Neuronal stem cell (in vitro differentiated cells): ENCODE measurements around the gene RASA2.

ENCODE experiments used
- DNase-seq: peaks from one replicate; pipeline ENCODE4 v3.0.0-alpha.2; 2013; ENCODE audit warnings: low spot score
- H2AFZ ChIP-seq: one replicate; pipeline ENCODE4 v1.6.1; 2013; ENCODE audit warnings: mild to moderate bottlenecking, low read length, inconsistent platforms
- H2AK5ac ChIP-seq: 2 replicates; pipeline ENCODE4 v1.6.1; 2013; ENCODE audit warnings: low read depth, mild to moderate bottlenecking, inconsistent platforms, low read length, moderate library complexity, mixed read lengths
- H2BK120ac ChIP-seq: 2 replicates; pipeline ENCODE4 v1.6.1; 2013; ENCODE audit warnings: low read depth, mild to moderate bottlenecking, inconsistent platforms, low read length, moderate library complexity, mixed read lengths
- H2BK12ac ChIP-seq: one replicate; pipeline ENCODE4 v1.6.1; 2013; ENCODE audit warnings: low read length, inconsistent platforms
- H2BK15ac ChIP-seq: 2 replicates; pipeline ENCODE4 v1.6.1; 2013; ENCODE audit warnings: mild to moderate bottlenecking, low read length, inconsistent platforms, mixed read lengths
- H2BK5ac ChIP-seq: one replicate; pipeline ENCODE4 v1.6.1; 2013; ENCODE audit warnings: inconsistent platforms, mild to moderate bottlenecking, low read length, moderate library complexity
- H3K14ac ChIP-seq: one replicate; pipeline ENCODE4 v1.6.1; 2013; ENCODE audit warnings: low read length, inconsistent platforms
- H3K18ac ChIP-seq: 2 replicates; pipeline ENCODE4 v1.6.1; 2013; ENCODE audit warnings: low read length, inconsistent platforms
- H3K23ac ChIP-seq: 2 replicates; pipeline ENCODE4 v1.6.1; 2013; ENCODE audit warnings: low read depth, mild to moderate bottlenecking, mixed read lengths, low read length, inconsistent platforms; ENCODE audit not compliant: poor library complexity
- H3K27ac ChIP-seq: replicated peaks from 3 replicates; pipeline ENCODE4 v1.5.1; 2013; ENCODE audit warnings: low read length, inconsistent platforms
- H3K27me3 ChIP-seq, 3 experiments: 2 replicates each; pipeline ENCODE4 v1.6.1; 2013; ENCODE audit warnings: low read length in 3 of 3, mild to moderate bottlenecking in 2 of 3, inconsistent platforms in 1 of 3, low read depth in 1 of 3, mixed read lengths in 1 of 3, moderate library complexity in 1 of 3; ENCODE audit not compliant: control insufficient read depth in 3 of 3, insufficient read depth in 3 of 3
- H3K36me3 ChIP-seq, 2 donors: replicated peaks in 1 of 2; 2 replicates each; pipeline ENCODE4 v1.6.1; 2013; ENCODE audit warnings: low read length in 2 of 2; ENCODE audit not compliant: control insufficient read depth in 2 of 2, insufficient read depth in 2 of 2
- H3K4ac ChIP-seq: 2 replicates; pipeline ENCODE4 v1.6.1; 2013; ENCODE audit warnings: inconsistent platforms, mild to moderate bottlenecking, low read length, moderate library complexity
- H3K4me1 ChIP-seq, 2 donors: 1 replicate in 1 of 2; 2 replicates in 1 of 2; pipeline ENCODE4 v1.6.1; 2013; ENCODE audit warnings: low read length in 2 of 2, low read depth in 1 of 2; ENCODE audit not compliant: control insufficient read depth in 2 of 2, insufficient read depth in 1 of 2
- H3K4me2 ChIP-seq: one replicate; pipeline ENCODE4 v1.6.1; 2013; ENCODE audit warnings: mild to moderate bottlenecking, low read length, inconsistent platforms; ENCODE audit not compliant: insufficient read depth, poor library complexity, severe bottlenecking
- H3K4me3 ChIP-seq, 2 donors: 2 replicates each; pipeline ENCODE4 v1.5.1; 2013; ENCODE audit warnings: low read length in 2 of 2, mild to moderate bottlenecking in 2 of 2, inconsistent platforms in 1 of 2, moderate library complexity in 1 of 2
- H3K79me1 ChIP-seq: one replicate; pipeline ENCODE4 v1.6.1; 2013; ENCODE audit warnings: low read depth, mild to moderate bottlenecking, inconsistent platforms, low read length, moderate library complexity
- H3K9ac ChIP-seq: one replicate; pipeline ENCODE4 v1.6.1; 2013; ENCODE audit warnings: mild to moderate bottlenecking, low read depth, low read length, inconsistent platforms; ENCODE audit not compliant: poor library complexity
- H3K9me3 ChIP-seq, 2 donors: replicated peaks in 1 of 2; 2 replicates each; pipeline versions ENCODE3 to v1.6.1; 2013; ENCODE audit warnings: low read length in 2 of 2, mild to moderate bottlenecking in 2 of 2, inconsistent platforms in 1 of 2, low read depth in 1 of 2, mixed read lengths in 1 of 2, moderate library complexity in 1 of 2; ENCODE audit not compliant: control insufficient read depth in 2 of 2, insufficient read depth in 1 of 2
- H4K8ac ChIP-seq: one replicate; pipeline ENCODE4 v1.6.1; 2013; ENCODE audit warnings: low read depth, mild to moderate bottlenecking, inconsistent platforms, low read length, moderate library complexity
- H4K91ac ChIP-seq: one replicate; pipeline ENCODE4 v1.6.1; 2013; ENCODE audit warnings: low read length, low read depth, mild to moderate bottlenecking, inconsistent platforms; ENCODE audit not compliant: poor library complexity
- WGBS, 2 donors: extraction: QIAGEN DNeasy Blood & Tissue Kit; methylation state at CpG; one replicate each; pipeline ENCODE4 v1.1.7; 2013; ENCODE audit warnings: missing lambda C conversion rate in 2 of 2, mixed read lengths in 1 of 2; ENCODE audit not compliant: insufficient read length in 2 of 2, insufficient replicate concordance in 1 of 2; ENCODE audit errors: extremely low coverage in 2 of 2; 5-methylcytosine and 5-hydroxymethylcytosine counted together

RASA2 gene

GRCh38 chr3:141652349-141652748, 165.5 kb downstream of the RASA2 start:
- Histone ChIP-seq H3K9ac (no peak overlapping the region), H3K4ac (no peak overlapping the region), H3K4me2 (no peak overlapping the region), H2BK120ac (no peak overlapping the region), H3K27me3 (peaks cover 0 to 8% (median 0%) of the 10 kb centered on the region in 3 experiments), H3K18ac (peak overlapping the region; percentile 1), H3K27ac (no peak overlapping the region), H2AK5ac (no peak overlapping the region), H2BK12ac (no peak overlapping the region), H3K14ac (no peak overlapping the region), H2BK5ac (no peak overlapping the region), H4K91ac (no peak overlapping the region), H2BK15ac (no peak overlapping the region), H3K79me1 (no peaks in the 10 kb centered on the region), H3K4me1 (no peaks in the 10 kb centered on the region), H3K23ac (no peak overlapping the region), H3K9me3 (peaks cover 0 to 7% of the 10 kb centered on the region in 2 donors), H3K36me3 (no peaks in the 10 kb centered on the region), H3K4me3 (no peak overlapping the region), H2AFZ (no peak overlapping the region), H4K8ac (no peak overlapping the region)
- DNase-seq: no peak
- WGBS, 2 donors: no CpG with 5 or more reads among the region's 5 CpGs

GRCh38 chr3:141653847-141654246, 167.0 kb downstream of the RASA2 start:
- H2BK12ac ChIP-seq: no peak overlapping the region
- H2BK5ac ChIP-seq: no peak overlapping the region
- H3K23ac ChIP-seq: no peak overlapping the region
- no peak overlapping the region for H3K18ac ChIP-seq
- H3K27ac ChIP-seq: no peak overlapping the region
- H3K14ac ChIP-seq: no peak overlapping the region
- H2AFZ ChIP-seq: no peak overlapping the region
- H2AK5ac ChIP-seq: no peak overlapping the region
- H3K4ac ChIP-seq: no peak overlapping the region
- no peak overlapping the region for H3K9ac ChIP-seq
- no peak overlapping the region for H4K91ac ChIP-seq
- WGBS, 2 donors: no CpG with 5 or more reads among the region's 4 CpGs
- no peaks in the 10 kb centered on the region for H3K36me3 ChIP-seq
- no peak overlapping the region for H2BK120ac ChIP-seq
- no peak overlapping the region for H3K4me3 ChIP-seq
- peaks cover 0 to 19% (median 11%) of the 10 kb centered on the region in 3 experiments for H3K27me3 ChIP-seq
- H3K4me1 ChIP-seq: no peaks in the 10 kb centered on the region
- no peak overlapping the region for H4K8ac ChIP-seq
- H3K4me2 ChIP-seq: no peak overlapping the region
- H3K79me1 ChIP-seq: no peaks in the 10 kb centered on the region
- H3K9me3 ChIP-seq: peaks cover 0 to 14% of the 10 kb centered on the region in 2 donors
- H2BK15ac ChIP-seq: no peak overlapping the region
- DNase-seq: no peak

- Histone ChIP-seq H3K23ac (no peak overlapping the region), H3K18ac (no peak overlapping the region), H2BK5ac (no peak overlapping the region), H2BK12ac (no peak overlapping the region), H4K91ac (no peak overlapping the region), H3K4ac (no peak overlapping the region), H3K4me1 (no peaks in the 10 kb centered on the region), H3K4me3 (no peak overlapping the region), H2AFZ (no peak overlapping the region), H2BK15ac (no peak overlapping the region), H3K27ac (no peak overlapping the region), H3K14ac (no peak overlapping the region), H3K4me2 (no peak overlapping the region), H3K27me3 (peaks cover 2 to 39% (median 30%) of the 10 kb centered on the region in 3 experiments), H3K9me3 (peaks cover 0 to 14% of the 10 kb centered on the region in 2 donors), H3K9ac (no peak overlapping the region), H4K8ac (no peak overlapping the region), H3K36me3 (no peaks in the 10 kb centered on the region), H3K79me1 (no peaks in the 10 kb centered on the region), H2AK5ac (no peak overlapping the region), H2BK120ac (no peak overlapping the region)
- WGBS, 2 donors: no CpG with 5 or more reads among the region's 4 CpGs
- DNase-seq: no peak
Observed at GRCh38 chr3:141655801-141656200, 169.0 kb downstream of the RASA2 start.

- Histone ChIP-seq H3K4me1 (no peaks in the 10 kb centered on the region), H3K27me3 (peaks cover 2 to 48% (median 37%) of the 10 kb centered on the region in 3 experiments), H2AK5ac (no peak overlapping the region), H3K23ac (no peak overlapping the region), H3K9me3 (peaks cover 0 to 14% of the 10 kb centered on the region in 2 donors), H2BK12ac (no peak overlapping the region), H2AFZ (no peak overlapping the region), H3K4ac (no peak overlapping the region), H3K9ac (no peak overlapping the region), H3K18ac (no peak overlapping the region), H3K4me2 (no peak overlapping the region), H3K79me1 (no peaks in the 10 kb centered on the region), H3K14ac (no peak overlapping the region), H2BK120ac (no peak overlapping the region), H4K91ac (no peak overlapping the region), H3K36me3 (no peaks in the 10 kb centered on the region), H3K4me3 (no peak overlapping the region), H4K8ac (no peak overlapping the region), H3K27ac (no peak overlapping the region), H2BK15ac (no peak overlapping the region), H2BK5ac (no peak overlapping the region)
- DNase-seq: no peak
- no CpG with 5 or more reads among the region's 4 CpGs for WGBS, 2 donors
Observed at GRCh38 chr3:141656771-141657170, 169.9 kb downstream of the RASA2 start.
